SIG-M5 treated with dmso at 0.1 percent for 504 hours (cell line): ENCODE results near the gene MAGI1.
A peak's percentile ranks its signal among the peaks of the same experiment; 100 is the strongest.
"Not testable (repeated sequence)": the region's sequence is repeated elsewhere in the genome, so short reads cannot be mapped to it uniquely, and the experiment has no call there.

ENCODE experiments used
- DNase-seq: peaks from one replicate; lab custom pipeline; 2025; ENCODE audit not compliant: unreplicated experiment; lab: John Stamatoyannopoulos, UW

MAGI1 gene

DNA sequence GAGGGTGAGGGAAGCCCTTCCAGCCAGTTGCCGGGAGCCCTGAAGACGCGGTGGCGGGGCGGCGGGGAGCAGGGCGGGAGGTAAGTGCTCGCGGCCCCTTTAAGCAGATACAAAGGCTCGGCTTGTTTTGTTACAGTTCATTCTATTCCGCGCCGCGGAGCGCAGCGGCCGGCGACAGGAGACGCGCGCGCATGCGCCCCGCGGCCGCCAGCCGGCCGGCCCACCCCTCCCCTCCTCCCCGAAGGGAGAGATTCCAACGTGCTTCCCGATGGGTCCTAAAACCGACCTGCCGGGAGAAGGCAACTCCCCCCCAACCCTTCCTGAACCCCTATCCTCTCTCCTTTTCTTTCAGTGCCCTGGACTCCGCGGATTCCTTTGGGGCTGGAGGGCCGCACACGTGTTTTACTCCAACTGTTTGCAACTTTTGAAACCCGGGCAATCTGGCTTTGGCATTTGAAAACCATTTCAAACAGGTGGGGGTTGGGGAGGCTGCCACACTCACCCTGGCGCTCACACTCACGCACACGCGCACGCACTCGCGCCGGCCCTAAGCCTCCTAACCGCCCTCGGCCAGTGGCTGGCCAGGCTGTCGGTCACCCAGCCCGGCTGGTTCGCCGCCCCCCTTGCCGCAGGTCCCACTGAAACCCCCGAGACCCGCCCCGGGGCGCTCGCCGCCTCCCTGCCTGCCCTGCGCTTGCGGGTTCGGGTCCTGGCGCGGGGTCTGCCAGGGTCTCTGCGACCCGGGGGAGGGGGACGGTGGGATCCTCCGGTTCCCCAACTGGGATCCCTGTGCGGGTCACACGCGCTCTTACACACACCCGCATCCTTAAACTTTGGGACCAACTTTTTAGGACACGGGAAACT, at the start of gene MAGI1:
Gene MAGI1 (minus strand): TSS at position 193 of the 864 bp plus-strand sequence. CDS start 610 bp downstream, outside the sequence.
- peak; percentile 62 for DNase-seq

DNA sequence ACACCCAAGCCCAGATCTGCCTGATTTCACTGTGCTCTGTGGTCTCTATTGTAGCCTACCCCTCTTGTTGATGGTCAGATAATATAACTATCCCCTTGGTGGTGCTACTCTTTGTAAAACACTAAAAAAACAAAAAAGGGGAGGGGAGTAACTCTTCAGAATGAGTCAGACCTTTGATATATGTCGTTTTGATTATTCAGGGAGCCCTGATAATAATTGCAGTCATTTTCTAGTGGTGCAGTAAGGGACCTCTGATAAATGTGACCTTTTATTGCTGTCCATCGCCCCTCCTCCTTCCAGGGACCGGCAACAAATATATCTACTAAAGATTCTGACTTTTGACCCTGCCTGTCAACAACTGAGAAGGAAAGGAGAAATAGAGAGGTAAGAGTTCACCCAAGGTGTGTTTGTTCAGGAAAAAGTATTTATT, 45.1 kb upstream of the MAGI1 start:
- no peak for DNase-seq

DNA sequence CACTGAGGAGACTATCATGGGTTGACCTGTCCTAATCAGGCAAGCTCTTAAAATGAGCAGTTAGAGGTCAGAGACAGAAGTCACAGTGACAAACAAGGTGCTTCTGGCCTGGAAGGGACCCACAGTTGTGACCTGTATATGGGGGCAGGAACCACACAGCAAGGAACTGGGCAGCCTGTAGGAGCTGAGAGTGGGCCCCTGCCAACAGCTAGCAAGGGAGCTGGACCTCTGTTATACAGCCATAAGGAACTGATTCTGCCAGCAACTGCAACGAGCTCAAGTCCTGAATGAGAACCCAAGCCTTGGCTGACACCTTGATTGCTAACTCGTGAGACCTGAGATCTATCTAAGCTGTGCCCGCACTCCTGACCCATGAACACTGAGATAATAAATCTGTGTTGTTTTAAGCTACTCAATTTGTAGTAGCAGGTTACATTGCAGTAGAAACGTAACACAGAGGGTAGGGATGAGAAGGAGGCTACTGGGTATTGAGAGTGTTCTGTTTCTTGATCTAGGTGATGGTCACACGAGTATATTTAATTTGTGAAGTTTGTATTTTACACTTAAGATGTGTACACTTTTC, 44.5 kb upstream of the MAGI1 start:
- DNase-seq: no peak

DNA sequence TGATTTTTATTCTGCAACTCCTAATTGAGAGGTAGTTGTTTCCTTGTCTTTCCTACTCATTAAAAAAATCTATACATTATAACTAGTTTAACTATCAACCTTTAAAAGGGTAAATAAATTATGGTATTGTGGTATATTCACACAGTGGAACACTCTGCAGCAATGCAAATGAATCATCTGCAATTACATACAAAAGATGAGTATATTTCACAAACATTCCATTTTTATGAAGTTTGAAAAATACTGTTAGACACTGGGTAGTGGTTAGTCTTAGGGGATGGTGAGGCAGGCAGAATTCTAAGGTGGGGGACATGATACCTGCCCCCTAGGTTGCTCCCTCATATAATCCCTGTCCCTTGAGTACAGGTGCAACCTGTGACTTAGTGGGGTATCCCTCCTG, 44.0 kb upstream of the MAGI1 start:
- DNase-seq: no peak

DNA sequence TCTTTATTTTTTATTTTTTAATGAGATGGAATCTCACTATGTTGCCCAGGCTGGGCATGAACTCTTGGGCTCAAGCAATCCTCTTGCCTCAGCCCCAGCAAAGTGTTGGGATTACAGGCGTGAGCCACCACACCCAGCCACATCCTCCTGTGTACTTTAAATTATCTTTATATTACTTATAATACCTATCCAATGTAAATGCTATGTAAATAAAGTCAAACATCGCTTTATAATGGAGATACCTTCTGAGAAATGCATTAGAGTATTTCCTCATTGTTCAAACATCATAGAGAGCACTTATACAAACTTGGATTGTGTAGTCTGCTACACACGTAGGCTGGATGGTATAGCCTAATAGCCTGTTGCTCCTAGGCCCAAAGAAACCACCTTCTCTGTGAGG, 41.4 kb upstream of the MAGI1 start:
- DNase-seq: no peak

DNA sequence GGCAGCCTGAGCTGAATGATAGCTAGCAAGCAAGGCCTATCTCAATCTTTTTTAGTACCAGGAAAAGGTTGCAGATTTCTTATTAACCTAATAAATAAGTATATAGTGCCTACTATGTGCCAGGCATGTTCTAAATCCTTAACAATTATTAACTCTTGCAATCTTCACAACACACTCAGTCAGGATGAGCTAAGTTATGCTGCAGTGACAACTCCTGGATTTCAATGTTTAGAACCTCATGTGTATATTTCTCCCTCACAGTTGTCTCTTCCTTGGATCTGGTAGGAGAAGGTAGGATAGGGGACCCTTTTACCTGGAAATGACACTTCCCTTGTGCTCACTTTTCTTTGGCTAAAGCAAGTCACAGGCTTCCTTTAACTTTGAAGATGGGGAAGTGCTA, 39.3 kb upstream of the MAGI1 start:
- no peak for DNase-seq

DNA sequence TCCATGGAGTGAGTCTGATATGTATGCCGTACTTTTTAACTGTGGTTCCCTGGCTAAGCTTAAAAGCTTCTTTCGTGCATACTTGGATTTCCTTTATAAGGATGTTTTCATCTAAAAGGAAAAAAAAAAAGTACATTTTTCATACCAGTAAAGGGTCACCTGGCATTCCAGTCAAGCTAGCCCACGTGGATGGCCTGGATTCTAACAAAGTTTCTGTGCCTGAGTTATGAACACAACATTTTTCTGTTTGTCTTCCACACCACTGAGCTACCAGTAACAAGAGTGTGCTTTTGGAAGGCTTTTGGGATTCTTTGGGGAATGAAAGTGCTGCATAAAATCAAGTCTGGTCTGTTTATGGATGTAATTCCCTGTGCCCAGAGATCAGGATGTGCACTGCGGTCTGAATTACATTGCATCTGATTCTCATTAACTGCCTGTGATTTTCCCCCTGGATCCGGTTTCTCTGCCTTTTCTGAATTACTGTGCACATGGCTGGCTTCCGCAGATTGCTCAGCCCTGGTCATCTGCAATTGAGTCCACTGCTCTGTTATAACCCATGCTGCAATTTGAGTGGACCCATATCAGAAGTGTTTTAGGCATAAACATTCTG, 38.2 kb upstream of the MAGI1 start:
- DNase-seq: no peak

DNA sequence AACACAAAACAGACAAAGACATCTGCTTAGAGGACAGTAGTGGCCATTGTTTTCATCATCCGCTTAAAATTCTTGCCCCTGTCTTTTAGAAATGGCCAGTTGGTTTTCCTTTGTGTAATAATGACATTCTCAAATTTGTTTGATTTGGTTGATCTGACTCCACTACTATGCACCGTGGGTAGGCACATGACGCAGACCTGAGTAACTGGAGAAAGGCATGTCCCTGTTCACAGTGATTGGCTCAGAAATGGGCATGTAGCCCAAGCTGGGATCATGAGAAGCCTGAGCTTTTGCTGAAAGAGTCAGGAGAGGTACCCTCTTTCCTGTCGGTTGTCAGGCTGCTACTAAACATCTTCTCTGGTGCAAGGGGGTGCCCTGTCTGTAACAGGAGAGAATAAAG, 36.6 kb upstream of the MAGI1 start:
- DNase-seq: no peak

DNA sequence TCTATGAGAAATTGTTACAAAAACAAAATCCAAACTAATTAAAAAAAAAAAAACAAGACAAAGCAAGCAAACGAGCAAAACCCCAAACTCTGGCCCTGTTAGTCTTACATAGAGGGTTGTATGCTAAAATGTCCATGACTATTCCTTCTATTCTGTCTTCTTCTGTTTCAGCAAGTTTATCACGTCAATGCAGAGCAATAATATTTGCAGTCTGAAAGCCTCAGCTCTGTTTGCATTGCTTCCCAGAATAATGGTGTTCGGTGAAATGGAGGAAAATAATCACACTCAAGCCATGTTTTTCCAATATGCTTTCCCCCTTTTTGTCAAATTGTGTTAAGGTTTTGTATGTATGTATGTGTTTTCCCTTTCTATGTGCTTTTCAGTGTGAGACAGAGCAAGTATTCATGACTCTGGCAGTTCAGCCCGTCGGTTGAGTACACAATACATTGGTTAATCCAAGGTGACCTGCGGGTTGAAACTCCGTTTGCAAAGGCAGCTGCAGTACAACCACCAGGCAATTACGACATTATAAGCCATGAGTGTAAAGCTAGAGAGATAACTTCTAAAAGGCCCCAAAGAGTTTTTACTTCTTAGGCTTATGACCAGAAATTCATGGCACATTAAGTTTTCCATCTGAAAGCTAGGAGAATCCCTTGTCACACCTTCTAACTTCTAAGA, 34.9 kb upstream of the MAGI1 start:
- no peak for DNase-seq

DNA sequence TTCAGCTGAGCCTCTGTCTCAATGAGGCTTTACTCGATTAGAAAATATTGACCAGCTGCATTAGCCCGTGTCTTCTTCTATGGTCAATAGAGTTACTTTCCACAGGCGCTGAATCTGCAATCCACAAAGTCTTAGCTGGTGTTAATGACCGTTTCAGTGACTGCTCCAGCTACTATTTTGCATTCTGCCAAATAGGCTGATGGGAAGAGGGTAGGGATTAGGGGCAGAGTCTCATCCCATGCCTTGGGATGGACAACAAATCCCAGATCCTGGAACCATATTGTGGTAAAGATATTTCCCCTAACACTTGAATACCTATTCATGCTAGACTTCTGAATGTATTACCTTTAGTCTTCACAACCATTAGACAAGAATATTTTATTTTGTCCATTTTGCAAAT, 29.5 kb upstream of the MAGI1 start:
- no peak for DNase-seq

DNA sequence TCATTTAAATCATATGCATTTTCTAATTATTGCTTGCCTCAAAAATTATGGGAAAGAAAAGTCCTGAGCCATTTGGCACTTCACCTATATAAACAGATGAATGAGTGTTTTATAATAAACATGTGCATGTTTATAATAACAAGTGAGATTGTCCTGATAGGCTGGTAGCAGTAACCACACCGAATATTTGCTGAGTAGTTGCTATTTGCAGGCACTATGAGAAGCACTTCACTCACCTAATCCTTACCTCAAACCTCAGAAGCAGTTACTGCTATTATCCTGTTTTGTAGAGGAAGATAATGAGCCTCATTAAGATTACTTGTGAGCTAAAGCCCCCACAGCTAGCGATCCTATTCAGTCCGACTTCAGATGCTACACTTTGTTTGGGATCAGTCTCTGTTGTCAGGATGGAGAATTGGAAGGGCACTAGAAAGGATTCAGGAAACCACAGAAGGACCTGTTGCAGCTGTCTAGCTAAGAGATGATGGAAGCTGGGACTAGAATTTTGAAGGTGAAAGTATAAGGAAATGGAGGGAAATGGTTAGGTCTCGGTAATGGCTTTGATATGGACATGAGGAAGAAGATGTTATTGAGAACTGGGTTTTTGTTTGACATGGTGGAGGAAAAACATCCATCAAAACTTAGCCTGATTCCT, 28.4 kb upstream of the MAGI1 start:
- DNase-seq: no peak

DNA sequence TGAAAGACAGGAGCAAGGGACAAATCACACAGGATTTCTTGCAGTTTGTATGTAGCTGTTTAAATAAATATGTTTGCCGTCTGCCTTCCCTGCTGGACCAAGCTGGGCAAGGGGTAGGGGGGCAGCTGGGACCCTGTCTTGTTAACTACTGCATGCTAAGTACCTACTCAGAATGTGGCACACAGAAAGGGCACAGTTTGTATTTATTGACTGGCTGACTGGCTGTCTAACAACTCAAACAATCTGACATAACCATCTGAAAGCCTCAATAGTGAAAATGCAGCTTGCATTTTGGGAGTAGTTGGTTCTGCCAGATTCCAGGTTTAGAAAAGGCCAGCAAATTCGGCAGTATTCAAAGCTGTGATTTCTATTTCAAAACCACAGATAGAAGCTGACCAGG, 16.6 kb upstream of the MAGI1 start:
- DNase-seq: no peak

DNA sequence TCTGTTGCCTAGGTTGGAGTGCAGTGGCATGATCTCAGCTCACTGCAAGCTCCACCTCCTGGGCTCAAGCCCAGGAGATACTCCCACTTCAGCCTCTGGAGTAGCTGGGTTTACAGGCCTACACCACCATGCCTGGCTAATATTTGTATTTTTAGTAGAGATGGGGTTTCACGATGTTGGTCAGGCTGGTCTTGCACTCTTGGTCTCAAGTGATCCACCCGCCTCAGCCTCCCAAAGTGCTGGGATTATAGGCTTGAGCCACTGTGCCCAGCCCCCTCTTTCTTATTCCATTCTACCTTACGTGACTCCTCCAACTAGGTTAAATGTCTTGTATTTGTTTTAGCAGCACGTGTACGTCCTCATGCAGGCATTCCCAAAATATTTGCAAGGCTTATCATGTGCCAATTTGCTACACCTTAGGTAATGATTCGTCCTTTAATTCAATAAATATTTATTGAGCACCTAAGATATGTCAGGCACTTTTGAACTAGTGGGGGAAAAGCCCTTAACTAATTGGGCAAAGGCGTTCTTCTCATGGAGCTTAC, 14.9 kb upstream of the MAGI1 start:
- no peak for DNase-seq

DNA sequence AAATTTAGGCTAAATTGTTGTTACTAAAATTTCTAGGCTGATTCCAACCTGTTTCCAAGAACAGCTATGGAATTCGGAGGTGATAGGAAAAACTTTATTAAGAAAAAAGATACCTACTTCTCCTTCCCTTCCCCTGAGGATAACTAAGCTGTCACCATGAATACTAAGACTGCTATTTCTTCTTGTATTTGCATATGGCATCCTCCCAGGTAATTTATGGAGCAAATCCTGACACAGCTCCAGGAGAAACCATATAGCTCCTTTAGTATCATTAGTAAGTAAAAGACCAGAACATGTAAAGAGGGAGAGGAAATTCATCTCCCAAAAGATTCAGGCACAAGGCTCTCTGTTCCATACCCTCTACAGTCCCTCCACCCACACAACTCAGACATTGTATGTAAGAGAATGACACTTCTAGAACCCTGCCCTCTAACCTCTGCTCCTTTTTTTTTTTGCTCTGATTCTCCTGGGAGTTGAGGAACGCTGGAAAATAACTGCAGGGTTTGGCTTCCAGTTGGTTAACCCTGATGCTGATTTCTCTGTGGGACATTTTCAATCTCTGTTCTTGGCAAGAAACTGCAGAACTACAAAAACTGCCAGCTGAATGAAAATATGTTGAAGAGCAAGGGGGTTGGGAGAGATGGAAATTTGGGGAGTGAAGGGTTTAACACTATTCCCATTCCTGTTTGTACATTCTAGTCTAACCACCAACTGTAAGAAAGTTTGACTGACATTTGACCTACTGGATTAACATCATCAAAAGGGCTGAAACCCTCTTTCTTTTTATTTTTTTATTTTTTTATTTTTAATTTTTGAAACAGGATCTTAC, 14.2 kb upstream of the MAGI1 start:
- DNase-seq: no peak

DNA sequence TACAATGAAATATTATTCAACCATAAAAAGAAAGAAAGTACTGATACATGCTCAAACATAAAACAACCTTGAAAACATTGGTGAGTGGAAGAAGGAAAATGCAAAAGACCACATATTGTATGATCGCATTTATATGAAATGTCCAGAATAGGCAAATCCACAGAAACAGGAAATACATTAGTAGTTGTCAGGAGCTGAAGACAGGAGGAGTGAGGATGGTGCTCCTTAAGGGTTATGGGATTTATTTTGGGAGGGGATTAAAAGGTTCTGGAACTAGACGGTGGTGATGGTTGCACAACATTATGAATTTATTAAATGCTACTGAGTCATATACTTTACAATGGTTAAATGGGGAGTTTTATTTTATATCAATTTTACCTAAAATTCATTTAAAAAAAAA, 12.1 kb upstream of the MAGI1 start:
- DNase-seq: no peak

DNA sequence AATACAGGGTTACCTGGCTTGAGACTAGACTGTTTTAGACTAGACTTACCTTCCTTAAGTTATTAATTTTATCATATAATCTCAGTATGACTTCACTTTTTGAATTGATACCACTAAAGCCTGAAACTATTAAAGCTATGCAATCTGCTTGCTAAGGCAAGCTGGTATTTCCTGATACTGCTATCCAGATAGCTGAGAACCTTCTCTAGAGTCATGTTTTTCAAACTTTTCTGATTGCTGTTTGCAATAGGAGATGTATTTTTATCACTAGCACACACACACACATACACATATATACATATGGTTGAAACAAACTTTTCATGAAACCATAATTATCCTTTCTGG, 9.3 kb upstream of the MAGI1 start:
- DNase-seq: no peak

DNA sequence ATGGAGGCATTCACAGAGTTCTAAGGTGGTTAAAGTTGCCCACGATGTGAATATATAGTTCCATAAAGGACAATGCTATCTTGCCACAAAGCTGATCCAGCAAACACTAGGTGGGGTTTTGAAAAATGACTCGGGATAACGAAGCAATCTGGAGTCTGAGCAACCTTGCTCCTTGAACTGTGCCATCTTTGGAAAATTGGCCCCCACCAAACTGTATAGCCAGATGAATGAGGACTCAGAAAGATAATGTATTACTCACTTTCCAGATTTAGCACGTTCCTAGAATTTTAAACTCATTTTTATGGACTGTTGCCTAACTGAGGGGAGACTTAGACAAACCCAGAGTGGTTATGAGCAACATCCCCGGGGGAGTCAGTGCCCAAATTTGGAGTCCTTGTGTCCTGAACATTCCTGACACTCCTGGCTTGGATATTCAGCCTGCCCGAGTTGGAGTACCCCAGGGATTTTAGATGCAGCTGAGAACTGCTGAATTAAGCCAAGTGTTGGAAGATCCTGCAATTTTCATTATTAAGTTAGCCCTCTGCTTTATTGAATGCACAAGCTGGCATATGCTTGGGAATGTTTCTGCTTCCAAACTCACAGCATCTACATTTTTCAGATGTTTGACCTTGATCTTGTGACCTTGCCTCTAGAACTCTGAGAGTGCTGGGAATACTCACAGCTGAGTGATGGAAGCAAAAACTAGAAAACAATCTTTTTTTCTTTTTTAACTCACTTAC, 8.8 kb upstream of the MAGI1 start:
- no peak for DNase-seq

DNA sequence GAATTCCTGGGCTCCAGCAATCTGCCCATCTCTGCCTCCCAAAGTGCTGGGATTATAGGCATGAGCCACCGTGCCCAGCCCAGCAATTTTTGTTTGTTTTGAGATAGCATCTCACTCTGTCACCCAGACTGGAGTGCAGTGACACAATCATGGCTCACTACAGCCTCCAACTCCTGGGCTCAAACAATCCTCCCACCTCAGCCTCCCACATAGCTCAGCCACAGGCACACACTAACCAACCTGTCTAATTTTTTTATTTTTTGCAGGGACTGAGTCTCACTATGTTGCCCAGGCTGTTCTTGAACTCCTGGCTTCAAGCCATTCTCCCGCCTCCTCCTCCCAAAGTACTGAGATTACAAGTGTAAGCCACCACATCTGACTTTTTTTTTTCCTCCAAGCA, 7.6 kb upstream of the MAGI1 start:
- not testable (repeated sequence) for DNase-seq

DNA sequence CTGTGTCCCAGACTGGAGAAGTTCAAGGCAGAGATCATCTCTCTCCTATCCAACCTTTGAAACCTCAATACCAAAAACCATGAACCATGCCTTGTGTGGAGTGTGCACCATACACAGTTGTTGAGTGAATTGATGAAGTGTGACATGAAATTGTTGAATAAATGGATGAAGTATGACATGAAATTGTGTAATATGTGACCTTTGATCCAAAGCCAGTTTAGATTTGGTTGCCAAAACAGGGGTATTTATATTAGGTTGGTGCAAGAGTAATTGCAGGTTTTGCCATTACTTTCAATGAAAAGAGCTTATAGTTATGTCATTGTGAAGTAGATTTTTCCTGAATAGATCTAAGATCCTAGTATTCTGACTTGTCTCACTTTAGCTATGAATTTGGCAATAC, 3.1 kb upstream of the MAGI1 start:
- no peak for DNase-seq
